ENCODE results near the gene SLC35F3. TPM values are rescaled to one million over a fixed set of nuclear protein-coding genes. Genes with fewer than 3 reads are reported as not detected.

The SLC35F3 gene
- total RNA-seq, 1 donor from 2014 or later, result 0.36 TPM

DNA sequence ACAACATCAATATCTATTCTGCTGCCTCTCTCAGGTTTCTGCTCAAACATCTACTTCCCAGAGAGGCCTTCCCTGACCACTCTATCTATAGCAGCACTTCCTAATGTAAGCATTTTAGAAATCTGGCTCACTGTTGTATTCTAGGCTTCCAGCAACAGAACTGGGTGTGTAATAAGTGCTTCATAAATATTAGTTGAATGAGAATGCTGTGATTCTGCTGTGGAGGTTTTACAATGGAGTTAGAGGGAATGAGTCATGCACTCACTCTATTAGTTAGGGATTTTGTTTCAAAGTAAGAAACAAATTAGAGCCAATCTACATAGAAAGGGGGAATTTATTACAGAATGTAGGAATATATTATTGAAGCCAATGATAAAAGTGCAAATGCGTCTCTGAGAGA lies 38.6 kb upstream of the SLC35F3 start:
- no peaks in the 10 kb centered on the region for H3K4me1 Mint-ChIP-seq (ENCODE audit: unreplicated experiment)
- no peak overlapping the region for H3K27ac Mint-ChIP-seq (ENCODE audit: unreplicated experiment)
- TF ChIP-seq, protein P1, sequence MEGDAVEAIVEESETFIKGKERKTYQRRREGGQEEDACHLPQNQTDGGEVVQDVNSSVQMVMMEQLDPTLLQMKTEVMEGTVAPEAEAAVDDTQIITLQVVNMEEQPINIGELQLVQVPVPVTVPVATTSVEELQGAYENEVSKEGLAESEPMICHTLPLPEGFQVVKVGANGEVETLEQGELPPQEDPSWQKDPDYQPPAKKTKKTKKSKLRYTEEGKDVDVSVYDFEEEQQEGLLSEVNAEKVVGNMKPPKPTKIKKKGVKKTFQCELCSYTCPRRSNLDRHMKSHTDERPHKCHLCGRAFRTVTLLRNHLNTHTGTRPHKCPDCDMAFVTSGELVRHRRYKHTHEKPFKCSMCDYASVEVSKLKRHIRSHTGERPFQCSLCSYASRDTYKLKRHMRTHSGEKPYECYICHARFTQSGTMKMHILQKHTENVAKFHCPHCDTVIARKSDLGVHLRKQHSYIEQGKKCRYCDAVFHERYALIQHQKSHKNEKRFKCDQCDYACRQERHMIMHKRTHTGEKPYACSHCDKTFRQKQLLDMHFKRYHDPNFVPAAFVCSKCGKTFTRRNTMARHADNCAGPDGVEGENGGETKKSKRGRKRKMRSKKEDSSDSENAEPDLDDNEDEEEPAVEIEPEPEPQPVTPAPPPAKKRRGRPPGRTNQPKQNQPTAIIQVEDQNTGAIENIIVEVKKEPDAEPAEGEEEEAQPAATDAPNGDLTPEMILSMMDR (IDR thresholded peaks at IDR 0.05; ENCODE audit: unreplicated experiment), result no peak
- no peak for DNase-seq (ENCODE audit: low spot score)
- H3K4me3 Mint-ChIP-seq (ENCODE audit: unreplicated experiment), result no peak overlapping the region
- H3K9me3 Mint-ChIP-seq (ENCODE audit: unreplicated experiment), result no peaks in the 10 kb centered on the region
- peaks cover 4% of the 10 kb centered on the region for H3K27me3 Mint-ChIP-seq (ENCODE audit: unreplicated experiment)
- H3K36me3 Mint-ChIP-seq (ENCODE audit: low read depth, unreplicated experiment), result peaks cover 10% of the 10 kb centered on the region

DNA sequence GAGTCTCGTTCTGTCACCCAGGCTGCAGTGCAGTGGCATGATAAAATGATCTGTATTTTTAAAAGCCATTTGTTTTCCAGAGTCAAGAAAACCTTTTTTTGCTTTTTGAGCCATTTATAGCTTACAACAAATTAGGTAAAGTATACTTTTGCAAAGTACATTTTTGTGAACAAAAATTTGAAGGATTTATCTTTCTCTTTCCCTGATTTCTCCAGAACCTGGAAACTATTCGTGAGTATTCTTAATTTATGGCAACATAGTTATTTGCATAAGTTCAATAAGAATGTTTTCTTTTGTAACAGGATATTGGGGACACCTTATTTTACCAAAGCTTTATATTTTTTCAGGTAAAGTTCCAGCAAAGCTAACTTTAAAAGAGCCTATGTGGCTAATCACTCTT lies 37.4 kb upstream of the SLC35F3 start:
- TF ChIP-seq, protein P1 (IDR thresholded peaks at IDR 0.05; ENCODE audit: unreplicated experiment), result no peak
- DNase-seq (ENCODE audit: low spot score), result no peak
- peaks cover 4% of the 10 kb centered on the region for H3K27me3 Mint-ChIP-seq (ENCODE audit: unreplicated experiment)
- no peaks in the 10 kb centered on the region for H3K4me1 Mint-ChIP-seq (ENCODE audit: unreplicated experiment)
- no peaks in the 10 kb centered on the region for H3K9me3 Mint-ChIP-seq (ENCODE audit: unreplicated experiment)
- no peak overlapping the region for H3K4me3 Mint-ChIP-seq (ENCODE audit: unreplicated experiment)
- no peak overlapping the region for H3K27ac Mint-ChIP-seq (ENCODE audit: unreplicated experiment)
- H3K36me3 Mint-ChIP-seq (ENCODE audit: low read depth, unreplicated experiment), result peaks cover 10% of the 10 kb centered on the region

DNA sequence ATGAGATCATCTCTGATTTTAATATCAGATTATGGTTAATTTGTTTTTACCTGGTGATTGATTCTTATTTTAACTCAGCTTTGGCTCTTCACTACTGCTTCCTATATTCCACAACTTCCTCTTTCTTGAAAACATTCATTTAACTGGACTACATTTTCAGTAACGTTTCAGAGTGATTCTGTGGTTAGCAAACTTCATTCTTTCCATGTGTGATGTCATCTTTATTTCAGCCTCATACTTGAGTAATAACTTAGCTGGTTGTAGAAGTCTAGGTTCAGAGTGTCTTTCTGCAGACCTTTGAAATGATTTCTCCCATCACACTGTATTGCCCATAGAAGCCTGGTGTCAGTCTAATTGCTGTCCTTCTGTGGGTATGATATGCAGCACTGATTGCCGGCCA lies 36.0 kb upstream of the SLC35F3 start:
- Mint-ChIP-seq H3K36me3 (ENCODE audit: low read depth, unreplicated experiment) (peaks cover 10% of the 10 kb centered on the region), H3K9me3 (ENCODE audit: unreplicated experiment) (no peaks in the 10 kb centered on the region)
- DNase-seq (ENCODE audit: low spot score), result no peak

DNA sequence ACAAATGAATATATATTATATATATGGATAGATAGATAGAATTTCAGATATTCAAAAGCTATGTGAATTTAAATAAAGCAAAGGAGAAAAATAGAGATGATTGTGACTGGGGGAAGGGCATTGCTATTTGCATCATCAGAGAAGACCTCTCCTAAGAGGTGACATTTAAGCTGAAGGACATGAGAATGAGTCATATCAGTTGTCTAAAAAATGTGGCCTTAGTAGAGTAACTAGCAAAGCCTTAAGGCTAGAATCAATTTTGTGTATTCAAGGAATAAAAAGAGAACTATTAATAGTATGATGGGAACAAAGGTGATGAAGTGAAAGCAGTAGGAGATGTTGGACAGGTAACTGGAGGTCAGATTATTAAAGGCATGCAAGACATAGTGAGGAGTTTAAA lies 34.8 kb upstream of the SLC35F3 start:
- Mint-ChIP-seq H3K4me1 (ENCODE audit: unreplicated experiment) (no peaks in the 10 kb centered on the region), H3K36me3 (ENCODE audit: low read depth, unreplicated experiment) (peaks cover 10% of the 10 kb centered on the region), H3K4me3 (ENCODE audit: unreplicated experiment) (no peak overlapping the region), H3K9me3 (ENCODE audit: unreplicated experiment) (no peaks in the 10 kb centered on the region), H3K27ac (ENCODE audit: unreplicated experiment) (no peak overlapping the region), H3K27me3 (ENCODE audit: unreplicated experiment) (peaks cover 4% of the 10 kb centered on the region)
- DNase-seq (ENCODE audit: low spot score), result no peak
- TF ChIP-seq, protein P1 (IDR thresholded peaks at IDR 0.05; ENCODE audit: unreplicated experiment), result no peak

More for the DNA sequence above, 36.0 kb upstream of the SLC35F3 start:
- no peak overlapping the region for H3K4me3 Mint-ChIP-seq (ENCODE audit: unreplicated experiment)
- peaks cover 4% of the 10 kb centered on the region for H3K27me3 Mint-ChIP-seq (ENCODE audit: unreplicated experiment)
- TF ChIP-seq, protein P1 (IDR thresholded peaks at IDR 0.05; ENCODE audit: unreplicated experiment), result no peak
- no peaks in the 10 kb centered on the region for H3K4me1 Mint-ChIP-seq (ENCODE audit: unreplicated experiment)
- H3K27ac Mint-ChIP-seq (ENCODE audit: unreplicated experiment), result no peak overlapping the region

DNA sequence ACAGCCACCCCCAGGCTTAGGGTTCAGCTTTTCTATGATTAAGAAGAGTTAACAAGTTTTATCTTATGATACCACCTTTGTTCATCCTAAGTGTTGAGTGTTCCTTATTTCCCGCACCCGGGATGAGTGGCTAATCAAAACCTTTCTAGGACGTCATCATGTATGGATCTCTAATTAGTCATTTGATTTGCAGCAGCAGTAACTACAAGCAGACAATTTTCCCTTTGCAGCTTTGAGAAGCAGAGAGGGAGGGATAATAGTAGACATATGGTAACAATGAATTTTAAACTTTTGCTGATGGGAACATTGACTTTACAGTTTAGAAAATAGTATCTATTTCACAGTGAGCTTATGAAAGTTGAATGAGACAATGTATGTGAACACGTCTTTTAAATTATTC lies 30.8 kb upstream of the SLC35F3 start:
- H3K4me3 Mint-ChIP-seq (ENCODE audit: unreplicated experiment), result no peak overlapping the region
- H3K9me3 Mint-ChIP-seq (ENCODE audit: unreplicated experiment), result no peaks in the 10 kb centered on the region
- TF ChIP-seq, protein P1 (IDR thresholded peaks at IDR 0.05; ENCODE audit: unreplicated experiment), result no peak
- DNase-seq (ENCODE audit: low spot score), result no peak
- H3K4me1 Mint-ChIP-seq (ENCODE audit: unreplicated experiment), result no peaks in the 10 kb centered on the region
- no peak overlapping the region for H3K27ac Mint-ChIP-seq (ENCODE audit: unreplicated experiment)
- no peaks in the 10 kb centered on the region for H3K36me3 Mint-ChIP-seq (ENCODE audit: low read depth, unreplicated experiment)
- H3K27me3 Mint-ChIP-seq (ENCODE audit: unreplicated experiment), result peaks cover 4% of the 10 kb centered on the region
